Kidney (tissue), 14 donors: ENCODE data around the gene MORN3. TPM values are rescaled to one million over a fixed set of nuclear protein-coding genes. Genes with fewer than 3 reads are reported as not detected.

ENCODE experiments used
- DNase-seq, 5 donors: peaks; one replicate each; pipeline ENCODE4 v3.0.0-alpha.2; 2013 to 2020
- FAIRE-seq: peaks from 2 replicates; lab custom pipeline; 2012; peaks lifted over from hg19 to GRCh38; lab: Jason Lieb, UNC
- H3K27ac ChIP-seq, 2 donors: one replicate each; pipeline ENCODE4 v1.7.0; 2013; ENCODE audit warnings: low read depth in 2 of 2, low read length in 2 of 2, inconsistent platforms in 1 of 2
- H3K27me3 ChIP-seq: one replicate; pipeline ENCODE4 v1.7.1; 2013; ENCODE audit warnings: low read length, inconsistent platforms; ENCODE audit not compliant: control insufficient read depth, insufficient read depth
- H3K36me3 ChIP-seq, 3 donors: one replicate each; pipeline versions ENCODE4 v1.7.0 to v1.7.1; 2013; ENCODE audit warnings: low read length in 3 of 3, control low read depth in 1 of 3, inconsistent platforms in 1 of 3; ENCODE audit not compliant: insufficient read depth in 3 of 3, control insufficient read depth in 2 of 3
- H3K4me1 ChIP-seq, 3 donors: one replicate each; pipeline versions ENCODE4 v1.7.0 to v1.7.1; 2013; ENCODE audit warnings: low read length in 3 of 3, inconsistent platforms in 1 of 3, low read depth in 1 of 3; ENCODE audit not compliant: control insufficient read depth in 2 of 3, insufficient read depth in 2 of 3
- H3K4me3 ChIP-seq, 3 donors: one replicate each; pipeline versions ENCODE4 v1.7.0 to v1.8.1; 2013; ENCODE audit warnings: low read length in 3 of 3, control low read depth in 1 of 3, inconsistent platforms in 1 of 3
- H3K9ac ChIP-seq, 3 donors: one replicate each; pipeline versions ENCODE4 v1.7.0 to v1.7.1; 2013; ENCODE audit warnings: low read length in 3 of 3, control low read depth in 1 of 3, inconsistent platforms in 1 of 3
- H3K9me3 ChIP-seq, 3 donors: one replicate each; pipeline versions ENCODE4 v1.7.0 to v1.7.1; 2013; ENCODE audit warnings: low read length in 3 of 3, control low read depth in 1 of 3, inconsistent platforms in 1 of 3; ENCODE audit not compliant: control insufficient read depth in 2 of 3, insufficient read depth in 1 of 3
- CTCF ChIP-seq: IDR thresholded peaks from 3 replicates; pipeline ENCODE4 v1.5.1; 2012; ENCODE audit warnings: mild to moderate bottlenecking, moderate library complexity, borderline replicate concordance; ENCODE audit not compliant: insufficient read depth; ENCODE audit errors: extremely low read depth
- intact Hi-C: fragments of 100-400 bp; cut with DNase I; formaldehyde crosslinking; loops from one replicate; pipeline ENCODE4 v1.11.1; 2022
- polyA plus RNA-seq: library from polyadenylated mRNA; stranded (reverse); fragments of 350-450 nt; fragmentation: Illumina TruSeq; extraction: RNeasy Lipid Tissue Mini Kit (QIAGEN cat#74804); gene quantifications from one replicate; pipeline ENCODE4 v1.2.3, GENCODE V29; 2014; ENCODE audit warnings: low read depth, low replicate concordance; ENCODE audit not compliant: insufficient read depth
- total RNA-seq: library from RNA; stranded (reverse); fragmentation: NEBNext Ultra II Directional; extraction: Animal tissue kit (Norgen Biotek cat#: 25700); gene quantifications from one replicate; pipeline ENCODE4 v1.2.1, GENCODE V29; 2021
- donor health status: control.
- donor health status: control.
- donor health status: control.
- donor health status: control.
- donor health status: control.
- donor health status: DM: yes; HTN: yes; CAD: no.
- donor health status: Normal renal cell carcinoma (clear cell type).

MORN3 gene
- total and polyA plus RNA-seq, 2 donors from 2014 or later, result 1.5 to 1.9 TPM

- Histone ChIP-seq H3K9me3 (no peaks in the 10 kb centered on the region), H3K27me3 (no peaks in the 10 kb centered on the region), H3K4me1 (no peaks in the 10 kb centered on the region), H3K27ac (no peak overlapping the region), H3K9ac (no peak overlapping the region), H3K4me3 (no peak overlapping the region), H3K36me3 (no peaks in the 10 kb centered on the region)
- no peak for TF ChIP-seq CTCF
- intact Hi-C loops, result no loop called here
- DNase-seq, result no peak
- FAIRE-seq, result no peak
These were observed 66.7 kb downstream of the MORN3 start for GRCh38 chr12:121602766-121603165.

GRCh38 chr12:121600702-121601336 is 68.6 kb downstream of the MORN3 start:
- intact Hi-C loops, result no loop called here
- Histone ChIP-seq H3K27ac (no peak overlapping the region), H3K27me3 (no peaks in the 10 kb centered on the region), H3K9ac (no peak overlapping the region), H3K9me3 (no peaks in the 10 kb centered on the region), H3K4me1 (no peaks in the 10 kb centered on the region), H3K36me3 (no peaks in the 10 kb centered on the region), H3K4me3 (no peak overlapping the region)
- TF ChIP-seq CTCF, result no peak
- FAIRE-seq (no peak), DNase-seq (no peak)

Other genes with a start within 250 kb of the MORN3 start
- gene KDM2B, start 88.6 kb downstream of the MORN3 start, total RNA-seq, result 19.7 TPM
- 6.2 TPM for gene KDM2B, start 88.6 kb downstream of the MORN3 start, polyA plus RNA-seq
- gene ORAI1, start 43.1 kb downstream of the MORN3 start, total RNA-seq, result 16.5 TPM
- gene ORAI1, start 43.1 kb downstream of the MORN3 start, polyA plus RNA-seq, result 18.2 TPM
- 14.2 TPM for gene TMEM120B, start 43.1 kb upstream of the MORN3 start, total RNA-seq
- 9.0 TPM for gene TMEM120B, start 43.1 kb upstream of the MORN3 start, polyA plus RNA-seq
- 42.6 TPM for gene RHOF, start 124.0 kb upstream of the MORN3 start, total RNA-seq
- 23.9 TPM for gene RHOF, start 124.0 kb upstream of the MORN3 start, polyA plus RNA-seq
- 34.5 TPM for gene SETD1B, start 134.4 kb upstream of the MORN3 start, total RNA-seq
- gene SETD1B, start 134.4 kb upstream of the MORN3 start, polyA plus RNA-seq, result 3.5 TPM
- 4.6 TPM for gene HPD, start 189.2 kb upstream of the MORN3 start, total RNA-seq
- 393 TPM for gene HPD, start 189.2 kb upstream of the MORN3 start, polyA plus RNA-seq
- 54.9 TPM for gene PSMD9, start 219.1 kb upstream of the MORN3 start, total RNA-seq
- gene PSMD9, start 219.1 kb upstream of the MORN3 start, polyA plus RNA-seq, result 115 TPM
- 10.8 TPM for gene CFAP251, start 248.9 kb upstream of the MORN3 start, total RNA-seq
- gene CFAP251, start 248.9 kb upstream of the MORN3 start, polyA plus RNA-seq, result 2.9 TPM